GM19324 (cell line): ENCODE results near the gene CILP2.

Source experiments
- ATAC-seq: cut with Tn5 transposase; IDR thresholded peaks from one replicate; pipeline ENCODE4 v1.9.1; 2021; ENCODE audit warnings: mild to moderate bottlenecking, moderate library complexity; ENCODE audit not compliant: unreplicated experiment, low FRiP score

The CILP2 gene

DNA sequence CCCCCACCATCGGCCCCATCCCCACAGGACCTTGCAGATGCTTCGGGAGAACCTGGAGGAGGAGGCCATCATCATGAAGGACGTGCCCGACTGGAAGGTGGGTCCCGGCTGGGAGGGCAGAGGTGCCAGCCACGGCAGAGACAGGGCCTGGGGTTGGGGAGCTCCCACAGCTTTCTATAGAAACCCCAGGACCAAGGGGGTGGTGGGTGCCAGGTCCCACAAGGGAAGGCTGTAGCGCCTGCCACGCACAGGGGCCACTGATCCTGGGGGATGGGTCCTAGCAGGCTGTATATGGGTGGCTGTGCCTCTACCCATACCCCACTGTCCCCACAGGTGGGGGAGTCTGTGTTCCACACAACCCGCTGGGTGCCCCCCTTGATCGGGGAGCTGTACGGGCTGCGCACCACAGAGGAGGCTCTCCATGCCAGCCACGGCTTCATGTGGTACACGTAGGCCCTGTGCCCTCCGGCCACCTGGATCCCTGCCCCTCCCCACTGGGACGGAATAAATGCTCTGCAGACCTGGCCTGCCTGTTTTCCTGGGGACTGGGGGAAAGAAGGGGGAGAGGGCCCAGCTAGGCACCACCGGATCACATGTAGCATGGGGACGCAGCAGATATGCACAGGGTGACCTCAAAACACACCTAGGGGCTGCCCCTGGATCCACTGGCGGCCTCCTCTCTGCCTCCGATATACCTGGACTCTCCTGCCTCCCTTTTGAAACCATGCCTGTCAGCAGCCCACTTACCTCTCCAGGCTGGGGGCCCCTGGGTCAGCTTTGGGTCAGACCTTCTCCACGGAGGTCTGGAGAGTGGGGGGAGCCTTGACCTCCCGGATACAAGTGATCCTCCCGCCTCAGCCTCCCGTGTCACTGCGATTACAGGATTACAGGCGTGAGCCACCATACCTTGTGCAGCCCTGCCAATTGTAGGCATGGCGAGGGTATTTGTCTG is 10.1 kb upstream of the CILP2 start:
- ATAC-seq = no peak

GRCh38 chr19:19528721-19529490 is 9.2 kb upstream of the CILP2 start, which contains the start of gene YJEFN3:
Gene YJEFN3, plus strand, starts transcription at chr19:19528911. Its CDS starts 22 bp downstream, at chr19:19528933.
- ATAC-seq = no peak

DNA sequence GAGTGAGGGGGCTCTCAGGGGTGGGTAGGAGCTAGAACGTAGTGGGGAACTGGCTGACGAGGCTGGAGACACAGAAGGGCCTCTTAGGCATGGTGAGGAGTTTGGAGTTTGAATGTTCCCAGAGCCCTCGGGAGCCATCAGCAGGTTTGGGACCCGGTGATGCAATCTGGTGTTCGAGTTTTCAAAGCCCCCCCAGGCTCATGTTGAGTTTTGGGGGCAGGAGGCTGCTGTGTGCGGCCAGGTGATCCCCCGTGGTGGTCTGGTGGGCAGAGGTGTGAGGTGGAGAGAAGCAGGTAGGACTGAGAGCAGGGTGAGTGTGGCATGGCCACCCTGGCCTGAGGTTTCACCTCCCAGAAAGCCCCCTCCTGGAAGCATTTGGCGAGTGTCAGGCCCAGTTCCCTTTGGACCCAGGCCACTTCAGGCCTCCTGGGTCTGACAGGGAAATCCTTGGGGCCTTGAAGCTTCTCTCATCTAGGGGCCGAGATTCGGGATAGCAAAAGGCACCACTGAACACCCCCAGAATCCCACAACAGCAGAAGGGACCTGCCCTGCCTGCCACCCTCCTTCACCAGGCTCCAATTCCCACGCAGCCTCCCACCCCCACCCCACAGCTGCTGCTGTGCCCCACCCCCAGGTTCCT is 8.2 kb upstream of the CILP2 start:
- no peak for ATAC-seq

DNA sequence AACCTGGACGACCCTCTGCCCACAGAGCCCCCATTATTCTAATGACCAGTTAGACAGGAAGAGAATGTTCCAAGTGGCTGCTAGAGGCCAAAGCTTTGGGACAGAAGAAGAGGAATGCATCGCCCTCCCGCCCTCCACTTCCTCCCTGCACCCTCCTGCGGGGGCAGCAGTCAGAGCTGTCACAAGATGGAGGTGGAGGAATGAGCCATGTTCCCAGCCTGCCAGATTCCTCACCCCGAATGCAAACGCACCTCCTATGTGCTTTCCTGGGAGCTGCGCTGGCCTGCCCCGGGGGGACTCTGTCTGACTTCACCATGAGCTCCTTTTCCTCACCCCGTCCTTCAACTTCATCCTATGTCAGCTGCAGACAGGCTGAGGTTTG is 7.7 kb upstream of the CILP2 start:
- no peak for ATAC-seq

GRCh38 chr19:19530889-19531288 is 7.2 kb upstream of the CILP2 start:
- ATAC-seq = no peak

GRCh38 chr19:19531951-19532805 is 5.9 kb upstream of the CILP2 start:
- ATAC-seq = no peak

- ATAC-seq = no peak
These were observed 5.0 kb upstream of the CILP2 start for GRCh38 chr19:19532806-19533701.

DNA sequence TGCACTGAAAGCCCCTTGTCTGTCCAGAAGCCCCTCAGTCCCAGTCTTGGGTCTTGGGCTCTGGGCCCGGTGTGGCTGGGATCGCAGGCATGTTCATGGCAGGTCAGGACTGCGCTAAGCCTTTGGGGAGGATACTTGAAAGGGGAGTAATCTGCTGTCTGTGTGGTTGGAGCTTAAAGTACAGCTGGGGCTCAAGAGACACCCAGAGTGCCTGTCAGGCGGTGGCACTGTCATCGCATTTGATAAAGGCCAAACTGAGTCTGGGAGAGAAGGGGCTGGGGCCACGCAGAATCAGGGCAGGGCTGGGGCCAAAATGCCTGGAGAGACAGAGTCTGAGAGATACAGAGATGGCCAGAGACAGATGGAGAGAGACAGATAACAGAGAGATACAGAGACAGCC is 4.2 kb upstream of the CILP2 start:
- ATAC-seq = no peak

DNA sequence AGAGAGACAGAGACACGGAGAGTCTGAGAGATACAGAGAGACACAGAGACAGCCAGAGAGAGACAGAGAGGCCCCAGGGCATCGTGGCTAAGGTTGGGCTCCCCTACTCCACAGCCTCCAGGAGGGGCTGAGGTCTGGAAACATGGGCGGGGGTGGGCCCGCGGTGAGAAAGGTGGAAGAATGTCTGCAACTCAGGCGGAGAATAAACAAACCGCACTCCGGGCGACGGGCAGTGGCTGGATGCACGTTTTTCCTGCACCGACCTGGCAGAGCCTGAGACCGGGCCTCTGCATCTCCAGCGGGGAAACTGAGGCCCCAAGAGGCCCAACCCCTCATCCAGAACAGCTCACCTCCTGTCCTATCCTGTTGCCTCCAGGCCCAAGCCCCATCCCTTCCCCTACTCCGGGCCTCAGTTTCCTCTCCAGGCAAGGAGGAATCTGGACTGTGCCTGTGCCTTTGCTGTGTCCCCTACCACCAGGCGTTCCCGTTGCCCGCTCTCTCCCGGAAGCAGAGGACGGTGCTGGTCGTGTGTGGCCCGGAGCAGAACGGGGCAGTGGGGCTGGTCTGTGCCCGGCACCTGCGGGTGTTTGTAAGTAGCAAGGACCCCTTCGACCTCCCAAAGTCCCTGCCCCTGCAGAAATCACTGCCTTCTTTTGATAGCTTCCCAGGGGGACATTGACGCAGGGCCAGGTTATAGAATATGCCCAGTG is 3.4 kb upstream of the CILP2 start:
- ATAC-seq = no peak

GRCh38 chr19:19535311-19536191 is 2.5 kb upstream of the CILP2 start:
- no peak for ATAC-seq

DNA sequence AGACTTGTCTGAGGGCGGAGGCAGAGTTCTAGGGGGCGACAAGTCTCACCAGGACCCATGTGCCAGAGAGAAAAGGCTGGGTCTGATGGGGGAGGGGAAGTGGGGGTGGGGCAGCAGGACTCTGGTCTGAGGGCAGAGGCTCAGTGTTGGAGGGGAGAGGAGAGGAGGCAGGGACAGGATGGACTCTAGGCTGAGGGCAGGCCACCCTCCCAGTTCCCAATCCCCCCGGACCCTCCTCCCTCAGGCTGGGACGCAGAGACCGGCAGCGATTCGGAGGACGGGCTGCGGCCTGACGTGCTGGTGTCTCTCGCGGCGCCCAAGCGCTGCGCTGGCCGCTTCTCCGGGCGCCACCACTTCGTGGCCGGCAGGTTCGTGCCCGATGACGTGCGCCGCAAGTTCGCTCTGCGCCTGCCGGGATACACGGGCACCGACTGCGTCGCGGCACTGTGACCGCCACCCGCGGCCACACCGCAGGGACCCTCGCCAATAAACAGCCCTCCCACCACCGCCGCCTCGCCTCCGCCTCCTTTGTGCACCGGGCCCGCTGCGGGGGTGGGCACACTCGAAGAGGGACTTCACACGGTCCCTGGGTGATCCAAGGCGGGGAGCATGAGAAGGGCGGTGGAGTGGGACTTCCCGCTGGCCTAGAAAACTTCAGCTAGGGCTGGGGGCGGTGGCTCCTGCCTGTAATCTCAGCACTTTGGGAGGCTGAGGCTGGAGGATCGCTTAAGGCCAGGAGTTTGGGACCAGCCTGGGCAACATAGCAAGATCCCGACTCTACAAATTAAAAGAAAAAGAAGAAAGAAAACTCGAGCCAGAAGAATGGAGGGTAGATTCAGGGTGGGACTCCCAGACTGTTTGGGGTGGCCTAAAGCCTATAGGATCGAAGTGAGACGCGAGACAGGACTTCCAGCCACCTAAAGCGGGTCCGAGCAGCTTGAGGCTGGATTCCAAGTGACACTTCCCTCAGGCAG is 703 bp upstream of the CILP2 start:
- ATAC-seq = no peak

DNA sequence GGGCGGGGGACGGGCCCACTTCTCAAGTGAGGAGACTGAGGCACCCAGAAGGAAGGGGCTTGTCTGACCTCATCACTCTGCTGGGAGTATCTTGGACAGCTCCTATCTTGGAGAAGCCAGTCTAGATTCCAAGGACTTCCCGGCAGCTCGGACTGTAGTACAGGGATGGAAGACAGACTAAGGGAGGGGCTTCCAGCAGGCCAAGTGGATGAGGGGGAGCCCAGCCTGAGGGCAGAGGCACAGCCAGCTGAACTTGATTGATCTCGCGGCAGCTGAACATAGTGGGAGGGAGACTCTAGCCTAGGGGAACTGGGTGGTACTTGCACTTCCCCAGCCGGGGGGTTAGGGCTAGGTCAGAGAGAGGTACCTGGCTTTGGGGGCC is 711 bp downstream of the CILP2 start:
- no peak for ATAC-seq

DNA sequence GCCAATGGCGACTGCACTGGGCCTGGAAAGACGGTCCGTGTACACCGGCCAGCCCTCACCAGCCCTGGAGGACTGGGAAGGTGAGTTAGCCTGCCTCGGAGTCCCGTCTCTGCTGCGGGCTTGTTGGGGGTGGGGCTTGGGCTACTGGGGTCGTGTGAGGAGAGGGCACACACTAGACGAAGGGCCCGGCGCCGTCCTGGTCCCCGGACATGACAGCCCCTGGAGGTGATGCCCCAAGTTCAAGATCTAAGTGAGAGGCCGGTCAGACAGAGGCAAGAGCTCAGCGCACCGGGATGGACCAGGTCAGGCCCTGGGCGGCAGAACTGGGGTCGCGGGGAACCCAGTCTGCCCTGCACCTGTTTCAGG is 1.6 kb downstream of the CILP2 start:
- no peak for ATAC-seq

DNA sequence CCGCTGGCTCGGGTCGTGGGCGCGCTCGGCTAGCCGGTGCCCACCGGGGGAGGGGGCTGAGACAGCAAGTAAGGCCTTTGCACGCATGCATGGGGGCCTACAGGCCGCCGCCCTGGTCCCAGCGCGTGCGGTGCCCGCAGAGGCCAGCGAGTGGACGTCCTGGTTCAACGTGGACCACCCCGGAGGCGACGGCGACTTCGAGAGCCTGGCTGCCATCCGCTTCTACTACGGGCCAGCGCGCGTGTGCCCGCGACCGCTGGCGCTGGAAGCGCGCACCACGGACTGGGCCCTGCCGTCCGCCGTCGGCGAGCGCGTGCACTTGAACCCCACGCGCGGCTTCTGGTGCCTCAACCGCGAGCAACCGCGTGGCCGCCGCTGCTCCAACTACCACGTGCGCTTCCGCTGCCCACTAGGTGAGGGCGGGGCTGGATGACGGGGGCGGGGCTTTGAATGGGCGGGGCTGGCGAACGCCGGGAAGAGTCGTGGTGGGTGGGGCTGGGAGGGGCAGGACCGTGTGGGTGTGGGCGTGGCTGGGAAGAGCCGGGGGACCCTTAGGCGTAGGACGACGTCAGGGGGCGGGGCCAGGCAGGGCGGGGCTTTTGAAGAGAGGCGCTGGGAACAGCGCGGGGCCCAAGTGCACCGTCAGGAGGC is 2.1 kb downstream of the CILP2 start:
- no peak for ATAC-seq

DNA sequence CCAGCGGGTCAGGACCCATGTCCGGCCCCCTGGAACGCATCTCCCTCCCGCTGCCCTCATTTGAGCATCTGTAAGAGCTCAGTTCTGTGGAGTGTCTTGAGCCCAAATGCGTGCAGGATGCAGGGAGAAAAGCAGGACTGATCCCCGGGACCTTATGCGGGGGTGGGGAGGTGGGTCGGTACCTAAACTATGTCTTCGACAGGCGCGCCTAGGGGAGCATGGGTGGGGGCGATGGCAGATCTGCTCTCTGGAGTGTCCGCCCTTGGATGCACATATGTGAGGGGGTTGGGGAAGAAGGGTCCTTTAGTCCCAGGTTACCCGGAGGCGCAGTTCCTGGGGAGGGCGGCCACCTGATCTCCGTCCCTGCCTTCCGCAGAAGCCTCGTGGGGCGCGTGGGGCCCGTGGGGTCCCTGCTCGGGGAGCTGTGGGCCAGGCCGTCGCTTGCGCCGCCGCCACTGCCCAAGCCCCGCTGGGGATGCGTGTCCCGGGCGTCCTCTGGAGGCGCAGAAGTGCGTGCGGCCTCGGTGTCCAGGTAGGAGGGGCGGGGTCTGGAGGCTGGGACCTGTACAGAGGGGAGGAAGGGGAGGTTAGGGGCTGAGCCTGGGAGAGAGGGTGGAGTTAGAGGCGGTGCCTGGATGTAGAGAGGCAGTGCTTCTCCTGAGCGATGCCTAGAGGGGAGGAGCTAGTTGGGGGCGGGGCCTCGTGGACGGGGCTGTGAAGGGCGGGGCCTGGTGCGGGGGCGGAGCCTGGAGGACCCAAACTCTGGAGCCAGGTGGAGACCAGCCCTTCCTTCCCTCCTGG is 2.9 kb downstream of the CILP2 start:
- ATAC-seq = no peak
